ENCODE results near the gene FOXP4. TPM values are rescaled to one million over a fixed set of nuclear protein-coding genes. Genes with fewer than 3 reads are reported as not detected.

The FOXP4 gene
- total and polyA plus RNA-seq, 2 of the 13 experiments (the other 11 are each of a cell fraction or from before 2014, with no cell fraction given) = 11.0 to 12.4 TPM

DNA sequence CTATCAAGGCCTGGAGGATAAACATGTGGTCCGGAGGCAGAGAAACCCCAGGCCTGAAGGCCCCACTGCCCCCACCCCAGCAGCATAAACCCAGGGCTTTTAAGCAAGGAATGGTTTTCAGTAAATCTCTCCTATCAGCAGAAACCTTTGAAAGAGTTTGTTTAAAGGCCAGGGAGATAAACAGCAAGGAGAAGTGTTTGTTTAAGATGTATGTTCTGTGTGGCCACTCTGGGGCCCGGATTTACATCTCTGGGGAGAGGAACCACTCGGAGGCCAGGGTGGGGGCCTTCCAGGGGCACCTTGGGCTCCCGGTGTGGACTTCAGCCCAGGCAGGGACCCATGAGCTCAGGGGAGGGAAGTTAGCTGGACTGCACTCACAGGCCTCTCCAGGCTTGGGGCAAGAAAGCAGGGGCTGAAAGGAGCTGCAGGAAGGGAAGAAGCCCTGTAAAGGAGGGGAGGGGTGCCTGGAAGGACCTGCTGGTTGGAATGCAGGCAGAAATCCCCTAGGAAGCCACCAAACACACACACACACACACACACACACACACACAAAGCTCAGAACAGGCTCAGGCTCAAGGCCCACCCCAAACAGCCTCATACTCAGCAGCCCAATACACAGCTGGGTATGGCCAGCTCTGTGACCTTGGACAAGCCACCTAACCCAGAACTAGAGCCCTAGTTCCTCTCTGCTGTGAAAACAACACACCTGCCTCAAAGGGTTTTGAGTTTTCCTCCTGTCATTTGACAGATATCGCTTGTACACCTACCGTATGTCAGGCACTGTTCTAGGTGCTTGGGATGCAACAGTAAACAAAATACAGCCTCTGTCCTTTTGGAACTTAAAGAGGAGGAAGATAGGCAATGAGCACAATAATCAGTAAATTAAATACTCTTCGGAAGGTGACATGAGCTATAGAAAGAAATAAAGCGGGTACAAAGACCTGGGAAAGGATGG, 26.2 kb upstream of the FOXP4 start (continued):
- TF ChIP-seq FOXP1 (IDR thresholded peaks at IDR 0.05) (0 out of 2 replicates have a peak, but pooled peaks have one; percentile 4), FOXP1 (CRISPR knock-in tag; IDR thresholded peaks at IDR 0.05) (peak; percentile 97), ZNF577 (CRISPR knock-in tag; IDR thresholded peaks at IDR 0.05; ENCODE audit: borderline replicate concordance, low read depth) (no peak), ZBTB8A (CRISPR knock-in tag; IDR thresholded peaks at IDR 0.05; ENCODE audit: borderline replicate concordance, low read depth) (0 out of 2 replicates have a peak, but pooled peaks have one; percentile 60), ZZZ3 (CRISPR knock-in tag; IDR thresholded peaks at IDR 0.05; ENCODE audit: borderline replicate concordance) (peak; percentile 66; the same call in 1 of the 2 replicates), MXI1 (IDR thresholded peaks at IDR 0.05; ENCODE audit: borderline replicate concordance, low read depth, low read length) (peak; percentile 30; the same call in 1 of the 3 replicates)
- TF ChIP-seq, protein P1, sequence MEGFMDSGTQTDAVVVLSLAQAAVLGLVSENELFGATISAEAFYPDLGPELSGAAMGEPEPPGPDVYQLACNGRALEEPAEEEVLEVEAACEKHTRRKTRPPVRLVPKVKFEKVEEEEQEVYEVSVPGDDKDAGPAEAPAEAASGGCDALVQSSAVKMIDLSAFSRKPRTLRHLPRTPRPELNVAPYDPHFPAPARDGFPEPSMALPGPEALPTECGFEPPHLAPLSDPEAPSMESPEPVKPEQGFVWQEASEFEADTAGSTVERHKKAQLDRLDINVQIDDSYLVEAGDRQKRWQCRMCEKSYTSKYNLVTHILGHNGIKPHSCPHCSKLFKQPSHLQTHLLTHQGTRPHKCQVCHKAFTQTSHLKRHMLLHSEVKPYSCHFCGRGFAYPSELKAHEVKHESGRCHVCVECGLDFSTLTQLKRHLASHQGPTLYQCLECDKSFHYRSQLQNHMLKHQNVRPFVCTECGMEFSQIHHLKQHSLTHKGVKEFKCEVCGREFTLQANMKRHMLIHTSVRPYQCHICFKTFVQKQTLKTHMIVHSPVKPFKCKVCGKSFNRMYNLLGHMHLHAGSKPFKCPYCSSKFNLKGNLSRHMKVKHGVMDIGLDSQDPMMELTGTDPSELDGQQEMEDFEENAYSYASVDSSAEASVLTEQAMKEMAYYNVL (CRISPR knock-in tag; IDR thresholded peaks at IDR 0.05; ENCODE audit: borderline replicate concordance) = peak; percentile 97

DNA sequence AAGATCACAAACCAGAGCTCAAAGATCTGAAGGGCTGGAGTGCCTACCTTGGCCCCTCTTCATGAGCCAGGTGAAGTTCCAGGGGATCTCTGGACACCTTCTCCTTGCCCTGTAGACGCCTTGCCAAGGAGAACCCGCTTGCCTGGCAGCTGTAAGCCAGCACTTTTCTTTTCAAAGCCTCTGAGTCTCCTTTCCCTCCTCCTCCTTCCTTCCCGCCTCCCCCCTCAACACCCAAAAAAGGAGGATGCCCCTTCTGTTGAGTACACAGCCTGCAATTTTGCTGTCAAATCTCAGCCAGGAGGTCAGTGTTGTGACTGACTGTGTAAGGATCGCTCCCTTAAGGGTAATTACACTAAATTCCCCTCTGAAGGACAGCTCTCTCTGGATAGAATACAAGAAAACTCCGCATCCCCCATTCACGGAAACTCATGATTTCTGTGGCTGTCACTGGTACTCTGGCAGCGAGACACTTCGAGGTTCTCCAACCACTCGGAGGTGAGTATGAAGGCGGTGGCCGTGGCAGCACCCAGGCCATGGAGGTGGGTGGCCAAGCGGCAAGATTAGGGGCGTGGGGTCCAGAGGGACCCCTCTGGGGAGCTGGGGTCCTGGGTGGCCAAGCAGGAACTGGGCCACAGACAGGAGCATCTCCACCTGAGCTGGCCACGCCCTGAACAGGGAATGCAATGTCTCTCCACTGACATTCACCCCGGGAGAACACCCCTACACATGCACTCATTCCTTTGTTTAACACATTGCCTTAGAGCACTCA, 23.2 kb upstream of the FOXP4 start:
- Histone ChIP-seq H3K4me2 (ENCODE audit: low read depth, low read length) (no peak overlapping the region), H3K9me3 (ENCODE audit: low read length) (no peaks in the 10 kb centered on the region), H3K36me3 (replicated peaks in 1 of 2; ENCODE audit: control insufficient read depth in 1 of 2, insufficient read depth in 2 of 2, low read length in 2 of 2) (no peaks in the 10 kb centered on the region), H3K4me1 (ENCODE audit: insufficient read depth, low read length) (peaks cover 100% of the 10 kb centered on the region), H3K79me2 (ENCODE audit: insufficient read depth, low read length) (no peaks in the 10 kb centered on the region), H3K27me3 (ENCODE audit: control insufficient read depth in 1 of 2, insufficient read depth in 2 of 2, low read length in 2 of 2) (no peaks in the 10 kb centered on the region), H3K4me3 (replicated peaks in 1 of 3; ENCODE audit: insufficient read depth in 1 of 3, low read depth in 2 of 3, low read length in 3 of 3) (no peak overlapping the region), H2AFZ (ENCODE audit: low read length) (no peak overlapping the region), H4K20me1 (ENCODE audit: insufficient read depth, low read length) (no peaks in the 10 kb centered on the region), H3K27ac (ENCODE audit: extremely low read length, insufficient read depth, low read length) (no peak overlapping the region), H3K9ac (ENCODE audit: insufficient read depth, low read depth, low read length) (no peak overlapping the region)
- CTCF ChIA-PET (ENCODE audit: low intra/inter-chr PET ratio, low total read pairs) = no interaction called here
- intact Hi-C loops (cut with micrococcal nuclease; ENCODE audit: unreplicated experiment) (no loop called here), in situ Hi-C loops (cut with HindIII; ENCODE audit: extremely low pct_ligation_motif_present, low pct_unique_long_range_greater_than_20kb) (no loop called here)
- BruUV-seq (replicated peaks) = no TSS peak
- WGBS (ENCODE audit: low lambda C conversion rate) = 93% methylated on average over 15 of the region's 15 CpGs
- POLR2A ChIA-PET = interaction anchor here (0.6 to 9.4 kb wide), 8 partner anchors 16 to 67 kb away, joined by 3 to 187 read pairs (median 9); no protein-coding TSS in a partner anchor
- FAIRE-seq = no peak
- DNase-seq (ENCODE audit: low spot score) = no peak
- ATAC-seq = no peak
- TF ChIP-seq JUND (CRISPR knock-in tag; IDR thresholded peaks at IDR 0.05) (peak; percentile 23; the same call in 1 of the 2 replicates), PHF21A (CRISPR knock-in tag; IDR thresholded peaks at IDR 0.05) (no peak), MAFG (CRISPR knock-in tag; IDR thresholded peaks at IDR 0.05) (no peak)
- TF ChIP-seq, protein P2, sequence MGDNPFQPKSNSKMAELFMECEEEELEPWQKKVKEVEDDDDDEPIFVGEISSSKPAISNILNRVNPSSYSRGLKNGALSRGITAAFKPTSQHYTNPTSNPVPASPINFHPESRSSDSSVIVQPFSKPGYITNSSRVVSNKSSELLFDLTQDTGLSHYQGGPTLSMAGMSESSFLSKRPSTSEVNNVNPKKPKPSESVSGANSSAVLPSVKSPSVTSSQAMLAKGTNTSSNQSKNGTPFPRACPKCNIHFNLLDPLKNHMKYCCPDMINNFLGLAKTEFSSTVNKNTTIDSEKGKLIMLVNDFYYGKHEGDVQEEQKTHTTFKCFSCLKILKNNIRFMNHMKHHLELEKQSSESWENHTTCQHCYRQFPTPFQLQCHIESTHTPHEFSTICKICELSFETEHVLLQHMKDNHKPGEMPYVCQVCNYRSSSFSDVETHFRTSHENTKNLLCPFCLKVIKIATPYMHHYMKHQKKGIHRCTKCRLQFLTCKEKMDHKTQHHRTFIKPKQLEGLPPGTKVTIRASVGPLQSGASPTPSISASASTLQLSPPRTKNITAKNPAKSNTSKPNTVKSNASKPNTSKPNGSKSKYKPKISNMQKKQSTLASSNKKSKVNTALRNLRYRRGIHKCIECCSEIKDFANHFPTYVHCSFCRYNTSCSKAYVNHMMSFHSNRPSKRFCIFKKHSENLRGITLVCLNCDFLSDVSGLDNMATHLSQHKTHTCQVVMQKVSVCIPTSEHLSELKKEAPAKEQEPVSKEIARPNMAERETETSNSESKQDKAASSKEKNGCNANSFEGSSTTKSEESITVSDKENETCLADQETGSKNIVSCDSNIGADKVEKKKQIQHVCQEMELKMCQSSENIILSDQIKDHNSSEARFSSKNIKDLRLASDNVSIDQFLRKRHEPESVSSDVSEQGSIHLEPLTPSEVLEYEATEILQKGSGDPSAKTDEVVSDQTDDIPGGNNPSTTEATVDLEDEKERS (CRISPR knock-in tag; IDR thresholded peaks at IDR 0.05) = no peak
- TF ChIP-seq, protein P3, sequence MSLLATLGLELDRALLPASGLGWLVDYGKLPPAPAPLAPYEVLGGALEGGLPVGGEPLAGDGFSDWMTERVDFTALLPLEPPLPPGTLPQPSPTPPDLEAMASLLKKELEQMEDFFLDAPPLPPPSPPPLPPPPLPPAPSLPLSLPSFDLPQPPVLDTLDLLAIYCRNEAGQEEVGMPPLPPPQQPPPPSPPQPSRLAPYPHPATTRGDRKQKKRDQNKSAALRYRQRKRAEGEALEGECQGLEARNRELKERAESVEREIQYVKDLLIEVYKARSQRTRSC (CRISPR knock-in tag; IDR thresholded peaks at IDR 0.05; ENCODE audit: low read depth) = 0 out of 2 replicates have a peak, but pooled peaks have one; percentile 33

Data from HepG2 (cell line).